Activated T-helper 1 cell treated with anti-CD3 and anti-CD28 coated beads, Interleukin-12 subunit alpha, Interleukin-12 subunit beta, Interleukin-2, Interleukin-4 antibody, amounts not matched to agents 30 ng/mL and 10 ng/mL and 1 ng/mL, durations not matched to agents 14 hours and 24 hours and 36 hours (primary cell): ENCODE data around the gene CACNB4. TPM values are rescaled to one million over a fixed set of nuclear protein-coding genes. Genes with fewer than 3 reads are reported as not detected.
"Not testable (repeated sequence)": the region's sequence is repeated elsewhere in the genome, so short reads cannot be mapped to it uniquely, and the experiment has no call there.

Experiments
- DNase-seq: peaks from one replicate; pipeline ENCODE4 v3.0.0; 2021; ENCODE audit warnings: low spot score
- H3K27ac Mint-ChIP-seq: one replicate; pipeline ENCODE4 v1.8.0; 2021; ENCODE audit warnings: mild to moderate bottlenecking, mixed read lengths
- H3K27me3 Mint-ChIP-seq: one replicate; pipeline ENCODE4 v1.8.0; 2022; ENCODE audit warnings: mild to moderate bottlenecking, moderate library complexity, mixed read lengths; ENCODE audit not compliant: insufficient read depth
- H3K36me3 Mint-ChIP-seq: one replicate; pipeline ENCODE4 v1.8.0; 2021; ENCODE audit warnings: low read depth, mixed read lengths
- H3K4me1 Mint-ChIP-seq: one replicate; pipeline ENCODE4 v1.8.0; 2021; ENCODE audit warnings: low read depth, mixed read lengths
- H3K4me3 Mint-ChIP-seq: one replicate; pipeline ENCODE4 v1.8.0; 2021; ENCODE audit warnings: mild to moderate bottlenecking, moderate library complexity, mixed read lengths
- H3K9me3 Mint-ChIP-seq: one replicate; pipeline ENCODE4 v1.8.0; 2021; ENCODE audit warnings: mixed read lengths
- intact Hi-C: fragments of 100-400 bp; cut with micrococcal nuclease; formaldehyde crosslinking; loops from one replicate; pipeline ENCODE4 v1.15.1; 2024
- total RNA-seq: library from RNA; stranded (reverse); gene quantifications from 2 replicates; pipeline ENCODE4 v1.2.3, GENCODE V29; 2022

The CACNB4 gene
- total RNA-seq, 1 donor from 2014 or later, result 0.83 TPM

DNA sequence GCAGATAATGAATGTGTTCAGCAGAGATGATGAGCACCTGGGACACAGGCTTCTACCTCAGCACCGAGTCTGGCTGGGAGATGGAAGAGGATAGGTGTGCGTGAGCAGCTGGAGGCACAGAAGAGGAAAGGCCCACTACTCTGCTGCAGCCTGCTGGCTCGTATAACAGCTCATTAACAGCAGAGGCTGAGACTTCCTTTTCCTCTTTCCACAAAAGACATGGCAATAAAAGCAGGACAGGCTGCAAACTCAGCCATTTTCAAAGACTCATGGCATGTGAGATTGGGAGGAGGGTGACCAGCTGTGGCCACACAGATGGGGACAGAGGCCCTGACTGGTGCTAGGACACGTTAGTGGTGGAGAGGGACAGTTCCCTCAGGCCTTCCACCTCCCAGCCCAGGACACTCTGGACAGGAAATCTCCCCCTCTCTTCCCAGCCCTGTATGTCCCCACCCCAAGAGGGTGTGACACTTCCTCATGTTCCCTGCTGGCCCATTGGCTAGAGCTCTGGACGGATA, 60.3 kb downstream of the CACNB4 start:
- H3K27me3 Mint-ChIP-seq, result peaks cover 3% of the 10 kb centered on the region
- H3K36me3 Mint-ChIP-seq, result no peaks in the 10 kb centered on the region
- H3K9me3 Mint-ChIP-seq, result no peaks in the 10 kb centered on the region
- H3K4me3 Mint-ChIP-seq, result no peak overlapping the region
- intact Hi-C loops, result no loop called here
- H3K4me1 Mint-ChIP-seq, result no peaks in the 10 kb centered on the region
- no peak overlapping the region for H3K27ac Mint-ChIP-seq
- no peak for DNase-seq

- DNase-seq, result no peak
- H3K36me3 Mint-ChIP-seq, result no peaks in the 10 kb centered on the region
- H3K4me3 Mint-ChIP-seq, result no peak overlapping the region
- H3K4me1 Mint-ChIP-seq, result no peaks in the 10 kb centered on the region
- peaks cover 3% of the 10 kb centered on the region for H3K27me3 Mint-ChIP-seq
- intact Hi-C loops, result loop anchor here (1.0 to 2.0 kb wide), 4 partner anchors 138 to 703 kb away; no protein-coding TSS in a partner anchor
- H3K27ac Mint-ChIP-seq, result no peak overlapping the region
- H3K9me3 Mint-ChIP-seq, result no peaks in the 10 kb centered on the region
These were observed 61.0 kb downstream of the CACNB4 start for GRCh38 chr2:152037743-152038435.

- intact Hi-C loops, result loop anchor here (1.0 to 2.0 kb wide), 4 partner anchors 139 to 704 kb away; no protein-coding TSS in a partner anchor
- Mint-ChIP-seq H3K27me3 (peaks cover 5% of the 10 kb centered on the region), H3K4me3 (no peak overlapping the region), H3K9me3 (no peaks in the 10 kb centered on the region), H3K36me3 (no peaks in the 10 kb centered on the region), H3K4me1 (no peaks in the 10 kb centered on the region), H3K27ac (no peak overlapping the region)
- DNase-seq, result peak; percentile 9
These were observed 62.0 kb downstream of the CACNB4 start for GRCh38 chr2:152036611-152037469.

- no peaks in the 10 kb centered on the region for H3K4me1 Mint-ChIP-seq
- H3K27ac Mint-ChIP-seq, result no peak overlapping the region
- H3K27me3 Mint-ChIP-seq, result peaks cover 5% of the 10 kb centered on the region
- H3K4me3 Mint-ChIP-seq, result no peak overlapping the region
- no peak for DNase-seq
- intact Hi-C loops, result no loop called here
- no peaks in the 10 kb centered on the region for H3K36me3 Mint-ChIP-seq
- H3K9me3 Mint-ChIP-seq, result no peaks in the 10 kb centered on the region
These were observed 64.5 kb downstream of the CACNB4 start for GRCh38 chr2:152034257-152034801.

DNA sequence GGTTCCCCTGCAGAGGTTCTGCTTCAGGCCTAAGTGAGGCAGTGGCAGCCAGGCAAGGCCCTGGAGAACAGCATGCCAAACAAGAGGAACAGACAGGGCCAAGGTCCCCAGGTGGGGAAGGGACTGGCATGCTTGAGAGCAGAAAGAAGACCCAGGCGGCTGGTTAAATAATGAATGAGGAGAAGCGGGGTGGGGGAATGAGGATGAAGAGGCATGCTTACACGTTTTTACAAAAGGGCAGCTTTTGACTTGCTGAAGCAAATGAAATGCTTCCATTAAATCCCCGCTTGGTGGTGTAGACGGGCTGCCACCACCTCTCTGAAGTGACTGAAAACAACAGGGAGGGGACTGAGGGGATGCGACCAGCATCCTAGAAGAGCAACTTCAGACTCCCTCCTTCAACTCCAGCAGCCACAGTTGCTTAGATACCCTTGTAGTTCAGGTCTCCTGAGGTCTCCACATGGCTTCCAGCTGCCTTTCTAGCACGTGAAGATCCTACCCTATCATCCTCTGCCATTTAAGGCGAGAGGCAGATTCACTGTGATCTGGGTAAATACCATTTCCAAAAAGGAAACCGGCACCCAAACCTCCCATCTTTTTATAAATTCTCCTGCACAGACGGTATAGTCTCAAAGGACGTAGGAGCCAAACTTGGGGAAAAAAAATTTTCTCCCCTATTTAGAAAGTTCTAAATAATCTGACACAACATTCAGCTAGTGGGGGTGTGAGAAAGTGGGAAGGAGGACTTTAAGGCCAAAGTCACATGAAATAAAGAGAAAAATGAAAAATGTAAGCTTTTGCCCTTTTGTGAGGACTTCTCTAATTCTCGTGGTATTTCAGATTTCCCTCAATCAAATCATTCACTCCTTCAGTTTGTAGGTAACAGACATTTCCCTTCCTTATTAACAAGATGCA, 65.6 kb downstream of the CACNB4 start:
- no peaks in the 10 kb centered on the region for H3K4me1 Mint-ChIP-seq
- no peak overlapping the region for H3K27ac Mint-ChIP-seq
- no peaks in the 10 kb centered on the region for H3K9me3 Mint-ChIP-seq
- no peak for DNase-seq
- no peak overlapping the region for H3K4me3 Mint-ChIP-seq
- H3K36me3 Mint-ChIP-seq, result no peaks in the 10 kb centered on the region
- intact Hi-C loops, result no loop called here
- H3K27me3 Mint-ChIP-seq, result peaks cover 7% of the 10 kb centered on the region

DNA sequence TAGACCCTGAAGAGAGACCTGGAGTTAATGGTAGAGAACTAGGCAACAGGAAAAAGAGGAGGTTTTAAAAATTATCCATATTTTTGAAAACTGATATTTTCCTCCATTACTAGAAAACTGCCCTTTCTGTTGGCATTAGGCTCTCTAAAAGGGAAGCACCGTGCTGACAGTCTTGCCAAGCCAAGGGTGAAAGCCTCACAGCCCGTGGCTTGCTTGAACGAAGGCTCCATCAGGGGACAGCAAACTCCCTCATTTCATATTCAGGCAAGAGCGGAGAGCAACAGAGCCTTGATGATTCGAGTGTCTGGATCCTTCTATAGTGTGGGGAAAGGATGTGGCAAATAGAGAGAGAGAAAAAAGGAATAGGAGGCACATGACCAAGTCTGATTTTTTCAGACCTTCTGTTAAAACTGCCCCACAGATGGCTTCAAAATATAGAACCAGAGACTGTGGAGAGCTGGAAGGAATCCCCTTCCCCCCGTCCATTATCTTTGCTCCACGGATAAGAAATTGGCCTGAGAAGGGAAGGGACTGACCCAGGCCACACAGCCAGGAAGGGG, 67.0 kb downstream of the CACNB4 start:
- intact Hi-C loops, result no loop called here
- no peak overlapping the region for H3K27ac Mint-ChIP-seq
- H3K4me3 Mint-ChIP-seq, result no peak overlapping the region
- no peaks in the 10 kb centered on the region for H3K4me1 Mint-ChIP-seq
- DNase-seq, result no peak
- no peaks in the 10 kb centered on the region for H3K36me3 Mint-ChIP-seq
- peaks cover 5% of the 10 kb centered on the region for H3K27me3 Mint-ChIP-seq
- H3K9me3 Mint-ChIP-seq, result no peaks in the 10 kb centered on the region

GRCh38 chr2:152030596-152031328, 68.1 kb downstream of the CACNB4 start:
- intact Hi-C loops, H3K27me3 Mint-ChIP-seq, H3K4me3 Mint-ChIP-seq, H3K9me3 Mint-ChIP-seq, H3K4me1 Mint-ChIP-seq, H3K27ac Mint-ChIP-seq, DNase-seq, H3K36me3 Mint-ChIP-seq: not testable (repeated sequence)

DNA sequence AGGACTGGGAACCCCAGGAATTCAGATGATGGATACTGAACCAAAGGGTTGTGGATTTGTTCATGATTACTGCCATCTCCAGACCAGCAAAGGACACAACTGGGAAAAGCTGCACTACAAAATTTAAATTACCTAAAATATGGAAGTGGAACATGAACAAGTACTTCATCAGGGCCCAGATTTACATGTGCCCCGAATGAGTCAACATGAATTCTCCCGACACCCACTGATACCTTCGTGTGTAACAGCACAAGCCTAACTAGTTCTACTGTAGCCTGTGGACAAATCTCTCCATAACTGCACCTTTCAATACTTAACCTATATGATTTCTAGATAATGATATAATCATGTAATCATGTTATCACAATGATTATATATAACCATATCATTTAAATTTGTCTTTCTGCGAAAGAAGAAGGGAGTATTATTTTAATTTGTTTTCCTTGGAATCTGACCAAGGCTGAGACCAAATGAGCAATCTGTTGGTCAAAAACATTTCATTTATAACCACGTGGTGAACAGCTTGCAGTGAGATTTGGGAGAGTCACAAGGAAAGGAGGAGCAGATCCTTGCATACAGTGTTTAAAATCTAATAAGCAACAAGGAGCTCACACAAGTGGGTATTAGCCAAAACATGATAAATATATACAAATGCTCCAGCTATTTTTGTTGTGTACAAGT, 70.5 kb downstream of the CACNB4 start:
- intact Hi-C loops, result loop anchor here (10.0 kb wide), 2 partner anchors 414 to 544 kb away; no protein-coding TSS in a partner anchor
- DNase-seq, result no peak
- H3K27me3 Mint-ChIP-seq, result peaks cover 11% of the 10 kb centered on the region

DNA sequence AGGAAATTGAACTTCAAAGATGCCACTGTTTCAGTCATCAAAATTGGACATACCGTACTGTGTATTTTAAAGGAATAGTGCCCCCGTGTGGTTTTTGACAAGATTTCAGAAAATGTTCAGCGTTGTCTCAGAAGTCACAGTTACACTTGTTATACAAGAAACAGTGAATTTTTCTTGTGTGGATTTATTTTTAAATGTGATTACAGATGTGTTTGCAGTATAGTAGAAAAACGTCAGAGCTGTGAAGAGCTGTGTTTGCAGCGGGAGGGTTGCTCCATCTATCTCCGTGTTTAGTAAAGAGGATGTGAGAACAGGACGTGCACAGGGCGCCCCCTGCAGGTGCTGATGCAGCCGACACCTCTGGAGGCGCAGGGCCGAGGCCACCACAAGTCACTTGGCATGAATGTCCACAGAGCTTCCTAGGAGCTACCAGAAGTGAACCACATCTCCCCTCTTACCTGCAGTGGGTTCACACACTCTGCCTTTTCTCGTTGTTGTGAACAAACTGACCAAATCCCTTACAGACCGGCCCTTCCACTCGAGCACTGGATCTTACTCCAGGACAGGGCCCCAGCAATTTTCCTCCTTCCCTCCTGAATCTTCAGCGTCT, 73.1 kb downstream of the CACNB4 start:
- Mint-ChIP-seq H3K9me3 (no peaks in the 10 kb centered on the region), H3K4me1 (peaks cover 11% of the 10 kb centered on the region), H3K27ac (peak overlapping the region; percentile 36), H3K4me3 (peak overlapping the region; percentile 72), H3K27me3 (peaks cover 20% of the 10 kb centered on the region), H3K36me3 (no peaks in the 10 kb centered on the region)
- peak; percentile 65 for DNase-seq
- intact Hi-C loops, result loop anchor here (1.0 to 10.0 kb wide), 3 partner anchors 26 to 541 kb away; no protein-coding TSS in a partner anchor

More for the DNA sequence above, 70.5 kb downstream of the CACNB4 start:
- Mint-ChIP-seq H3K4me1 (peaks cover 11% of the 10 kb centered on the region), H3K36me3 (no peaks in the 10 kb centered on the region), H3K9me3 (no peaks in the 10 kb centered on the region), H3K4me3 (no peak overlapping the region), H3K27ac (no peak overlapping the region)

DNA sequence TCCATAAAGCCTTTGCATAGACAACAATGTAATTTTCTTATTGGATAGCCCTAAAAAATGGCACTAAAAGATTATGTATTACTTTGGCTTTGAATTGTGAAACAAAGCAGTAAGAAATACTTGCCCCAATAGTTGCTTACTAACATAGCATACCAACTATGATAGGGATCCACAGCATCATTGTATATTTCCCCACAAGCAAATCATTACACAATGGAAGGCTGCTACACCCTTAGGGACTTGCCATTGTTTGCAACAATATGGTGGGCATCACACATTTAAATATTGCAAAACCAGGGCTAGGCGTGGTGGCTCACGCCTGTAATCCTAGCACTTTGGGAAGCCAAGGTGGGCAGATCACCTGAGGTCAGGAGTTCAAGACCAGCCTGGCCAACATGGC, 74.4 kb downstream of the CACNB4 start:
- no peaks in the 10 kb centered on the region for H3K9me3 Mint-ChIP-seq
- H3K27ac Mint-ChIP-seq, result no peak overlapping the region
- no peak for DNase-seq
- no peaks in the 10 kb centered on the region for H3K36me3 Mint-ChIP-seq
- H3K4me1 Mint-ChIP-seq, result peaks cover 11% of the 10 kb centered on the region
- intact Hi-C loops, result loop anchor here (10.0 kb wide), 2 partner anchors 410 to 540 kb away; no protein-coding TSS in a partner anchor
- H3K27me3 Mint-ChIP-seq, result peaks cover 21% of the 10 kb centered on the region
- H3K4me3 Mint-ChIP-seq, result no peak overlapping the region
